ENCODE results near the gene GNAZ. TPM values are rescaled to one million over a fixed set of nuclear protein-coding genes. Genes with fewer than 3 reads are reported as not detected.
"Not testable (repeated sequence)": the region's sequence is repeated elsewhere in the genome, so short reads cannot be mapped to it uniquely, and the experiment has no call there.

Gene GNAZ
- total RNA-seq, 1 experiment from 2014 or later = 0.48 TPM

DNA sequence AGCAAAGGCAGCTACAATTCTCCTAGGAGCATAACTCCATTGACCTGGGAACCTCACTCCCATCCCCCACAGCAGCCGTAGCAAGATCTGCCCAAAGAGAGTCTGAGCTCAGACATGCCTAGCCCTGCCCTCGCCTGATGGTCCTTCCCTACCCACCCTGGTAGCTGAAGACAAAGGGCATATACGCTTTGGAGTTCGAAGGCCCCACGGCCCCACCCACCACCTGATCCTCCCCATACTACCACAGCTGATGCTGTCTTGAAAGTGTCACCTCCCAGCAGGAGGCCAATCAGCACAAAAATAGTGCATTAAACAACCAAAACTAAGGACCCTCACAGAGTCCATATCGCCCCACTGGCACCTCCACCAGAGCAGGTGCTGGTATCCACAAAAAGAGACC is 22.6 kb upstream of the GNAZ start:
- ChIA-PET POLR2A (interaction anchor here (0.6 kb wide), 1 partner anchor 514 kb away, joined by 5 read pairs; no protein-coding TSS in a partner anchor), CTCF (no interaction called here)
- BruUV-seq (replicated peaks) = no TSS peak
- DNase-seq = no peak
- H3K9me3 Mint-ChIP-seq (ENCODE audit: unreplicated experiment) = peaks cover 10% of the 10 kb centered on the region
- Histone ChIP-seq H3K4me1 (no peaks in the 10 kb centered on the region), H3K27me3 (replicated peaks; ENCODE audit: control insufficient read depth, insufficient read depth, low read length) (no peaks in the 10 kb centered on the region), H3K4me3 (ENCODE audit: low read depth, low read length) (no peak overlapping the region), H3K9me3 (peaks cover 8% of the 10 kb centered on the region), H3K36me3 (ENCODE audit: control insufficient read depth, insufficient read depth, low read length) (no peaks in the 10 kb centered on the region)
- H3K27me3 Mint-ChIP-seq (ENCODE audit: insufficient read depth, unreplicated experiment) = peaks cover 9% of the 10 kb centered on the region
- no peak for TF ChIP-seq CTCF (IDR thresholded peaks at IDR 0.05; ENCODE audit: insufficient read depth in 1 of 2, low read depth in 1 of 2, low read length in 1 of 2, severe bottlenecking in 1 of 2, unreplicated experiment in 1 of 2)
- no peak overlapping the region for H3K27ac Mint-ChIP-seq (ENCODE audit: unreplicated experiment)
- H3K36me3 Mint-ChIP-seq (ENCODE audit: insufficient read depth, unreplicated experiment) = no peaks in the 10 kb centered on the region
- H3K4me3 Mint-ChIP-seq (ENCODE audit: unreplicated experiment) = no peak overlapping the region
- intact Hi-C loops (cut with micrococcal nuclease; ENCODE audit: unreplicated experiment) = no loop called here
- H3K4me1 Mint-ChIP-seq (ENCODE audit: low read depth, unreplicated experiment) = no peaks in the 10 kb centered on the region

- H3K4me3 Mint-ChIP-seq (ENCODE audit: unreplicated experiment); DNase-seq; H3K4me3 ChIP-seq (ENCODE audit: low read depth, low read length); H3K4me1 Mint-ChIP-seq (ENCODE audit: low read depth, unreplicated experiment); H3K9me3 ChIP-seq; H3K27ac Mint-ChIP-seq (ENCODE audit: unreplicated experiment); intact Hi-C loops (cut with micrococcal nuclease; ENCODE audit: unreplicated experiment); H3K27me3 Mint-ChIP-seq (ENCODE audit: insufficient read depth, unreplicated experiment); H3K36me3 ChIP-seq (ENCODE audit: control insufficient read depth, insufficient read depth, low read length); H3K4me1 ChIP-seq; H3K36me3 Mint-ChIP-seq (ENCODE audit: insufficient read depth, unreplicated experiment); POLR2A ChIA-PET; CTCF ChIA-PET; H3K27me3 ChIP-seq (replicated peaks; ENCODE audit: control insufficient read depth, insufficient read depth, low read length); BruUV-seq (replicated peaks): not testable (repeated sequence)
- H3K9me3 Mint-ChIP-seq (ENCODE audit: unreplicated experiment) = peaks cover 14% of the 10 kb centered on the region
Observed at GRCh38 chr22:23050546-23050945, 19.8 kb upstream of the GNAZ start.

DNA sequence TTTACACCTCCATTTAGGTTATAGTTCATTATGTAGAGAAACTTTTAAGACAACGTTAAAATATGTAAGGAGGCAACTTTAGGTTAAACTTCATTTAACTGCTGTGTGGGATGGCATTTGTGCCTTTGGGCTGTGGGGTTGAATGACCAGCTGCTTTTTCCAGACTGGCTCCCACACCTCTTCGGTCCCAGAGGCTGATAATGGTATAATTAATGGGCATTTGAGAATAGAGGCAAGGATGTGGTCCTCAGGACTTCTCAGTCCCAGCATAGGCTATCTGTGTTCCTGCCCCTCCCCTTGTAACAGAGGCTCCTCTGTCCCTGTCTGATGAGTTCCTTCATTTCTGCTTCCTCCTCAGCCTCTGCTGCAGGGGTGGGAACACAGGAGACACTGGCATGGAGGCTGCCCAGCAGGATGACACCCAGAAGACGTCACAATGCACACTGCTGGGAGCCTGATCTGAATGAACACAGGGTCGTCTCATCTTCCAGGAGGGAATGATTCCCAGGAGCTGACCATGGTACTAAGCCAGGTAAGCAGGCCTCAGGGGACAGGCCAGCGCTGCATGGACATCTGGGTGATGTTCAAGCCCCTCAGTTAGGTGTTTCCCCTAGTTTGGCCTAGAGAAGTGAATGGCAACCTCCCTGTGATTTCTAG is 17.1 kb upstream of the GNAZ start:
- H3K4me1 ChIP-seq = no peaks in the 10 kb centered on the region
- intact Hi-C loops (cut with micrococcal nuclease; ENCODE audit: unreplicated experiment) = no loop called here
- Mint-ChIP-seq H3K27me3 (ENCODE audit: insufficient read depth, unreplicated experiment) (peaks cover 11% of the 10 kb centered on the region), H3K9me3 (ENCODE audit: unreplicated experiment) (peaks cover 33% of the 10 kb centered on the region), H3K4me1 (ENCODE audit: low read depth, unreplicated experiment) (no peaks in the 10 kb centered on the region), H3K4me3 (ENCODE audit: unreplicated experiment) (no peak overlapping the region), H3K27ac (ENCODE audit: unreplicated experiment) (no peak overlapping the region), H3K36me3 (ENCODE audit: insufficient read depth, unreplicated experiment) (no peaks in the 10 kb centered on the region)
- no peak overlapping the region for H3K4me3 ChIP-seq (ENCODE audit: low read depth, low read length)
- no TSS peak for BruUV-seq (replicated peaks)
- H3K27me3 ChIP-seq (replicated peaks; ENCODE audit: control insufficient read depth, insufficient read depth, low read length) = no peaks in the 10 kb centered on the region
- peaks cover 11% of the 10 kb centered on the region for H3K9me3 ChIP-seq
- POLR2A ChIA-PET = no interaction called here
- H3K36me3 ChIP-seq (ENCODE audit: control insufficient read depth, insufficient read depth, low read length) = no peaks in the 10 kb centered on the region
- no peak for DNase-seq
- no peak for TF ChIP-seq CTCF (IDR thresholded peaks at IDR 0.05; ENCODE audit: insufficient read depth in 1 of 2, low read depth in 1 of 2, low read length in 1 of 2, severe bottlenecking in 1 of 2, unreplicated experiment in 1 of 2)
- CTCF ChIA-PET = no interaction called here
